Measurements from ENCODE around the gene CBX4.

CBX4 gene

GRCh38 chr17:79785900-79786810 is 53.1 kb downstream of the CBX4 start:
- no peak for DNase-seq (ENCODE audit: low spot score)

- DNase-seq (ENCODE audit: low spot score) = no peak
Measured at GRCh38 chr17:79785017-79785899, 54.0 kb downstream of the CBX4 start.

- no peak for DNase-seq (ENCODE audit: low spot score)
Measured at GRCh38 chr17:79784353-79785016, 54.8 kb downstream of the CBX4 start.

GRCh38 chr17:79783891-79784290 is 55.3 kb downstream of the CBX4 start:
- no peak for DNase-seq (ENCODE audit: low spot score)
